Stimulated activated effector memory CD8-positive, alpha-beta T cell treated with anti-CD3 and anti-CD28 coated beads, Interleukin-12 subunit alpha, Interleukin-12 subunit beta, amount 100 ng/mL, for 72 hours (primary cell): ENCODE results near the gene ANKS4B.
"Not testable (repeated sequence)": the region's sequence is repeated elsewhere in the genome, so short reads cannot be mapped to it uniquely, and the experiment has no call there.

ENCODE experiments used
- ATAC-seq: fragments of 150-1000 bp; cut with Tn5 transposase; 2 replicates; pipeline ENCODE4 v1.10.0; 2021
- DNase-seq, 2 donors: peaks; one replicate each; pipeline ENCODE4 v3.0.0; 2021 to 2022; ENCODE audit warnings: low spot score in 2 of 2
- H3K27ac Mint-ChIP-seq: one replicate; pipeline ENCODE4 v1.8.0; 2022; ENCODE audit warnings: mild to moderate bottlenecking, mixed read lengths
- H3K36me3 Mint-ChIP-seq: one replicate; pipeline ENCODE4 v1.8.0; 2022; ENCODE audit warnings: mild to moderate bottlenecking, mixed read lengths
- H3K4me1 Mint-ChIP-seq: one replicate; pipeline ENCODE4 v1.8.0; 2022; ENCODE audit warnings: mixed read lengths
- H3K4me3 Mint-ChIP-seq: one replicate; pipeline ENCODE4 v1.8.0; 2022; ENCODE audit warnings: mild to moderate bottlenecking, mixed read lengths
- H3K9me3 Mint-ChIP-seq: one replicate; pipeline ENCODE4 v1.8.0; 2022; ENCODE audit warnings: mixed read lengths

The ANKS4B gene

GRCh38 chr16:21265104-21265837 lies 31.8 kb downstream of the ANKS4B start:
- Mint-ChIP-seq H3K36me3 (no peaks in the 10 kb centered on the region), H3K9me3 (no peaks in the 10 kb centered on the region), H3K4me3 (no peak overlapping the region), H3K4me1 (no peaks in the 10 kb centered on the region), H3K27ac (no peak overlapping the region)
- DNase-seq (no peak), ATAC-seq (no peak)

- Mint-ChIP-seq H3K27ac (no peak overlapping the region), H3K4me1 (no peaks in the 10 kb centered on the region), H3K4me3 (no peak overlapping the region), H3K9me3 (no peaks in the 10 kb centered on the region), H3K36me3 (no peaks in the 10 kb centered on the region)
- ATAC-seq (no peak), DNase-seq (no peak)
These were observed 33.8 kb downstream of the ANKS4B start for GRCh38 chr16:21267298-21267697.

GRCh38 chr16:21268236-21268635 lies 34.7 kb downstream of the ANKS4B start:
- Mint-ChIP-seq H3K4me3 (no peak overlapping the region), H3K9me3 (no peaks in the 10 kb centered on the region), H3K27ac (no peak overlapping the region), H3K36me3 (no peaks in the 10 kb centered on the region), H3K4me1 (no peaks in the 10 kb centered on the region)
- DNase-seq (no peak), ATAC-seq (no peak)

GRCh38 chr16:21272253-21272652 lies 38.8 kb downstream of the ANKS4B start:
- no peak overlapping the region for H3K27ac Mint-ChIP-seq

GRCh38 chr16:21272763-21273162 lies 39.3 kb downstream of the ANKS4B start:
- H3K27ac Mint-ChIP-seq, H3K4me3 Mint-ChIP-seq, H3K4me1 Mint-ChIP-seq, ATAC-seq, H3K36me3 Mint-ChIP-seq, H3K9me3 Mint-ChIP-seq, DNase-seq: not testable (repeated sequence)

More at GRCh38 chr16:21272253-21272652, 38.8 kb downstream of the ANKS4B start:
- ATAC-seq (no peak), DNase-seq (no peak)
- H3K36me3 Mint-ChIP-seq, result no peaks in the 10 kb centered on the region
- H3K4me3 Mint-ChIP-seq, result no peak overlapping the region
- no peaks in the 10 kb centered on the region for H3K9me3 Mint-ChIP-seq
- H3K4me1 Mint-ChIP-seq, result no peaks in the 10 kb centered on the region

- H3K4me3 Mint-ChIP-seq, result no peak overlapping the region
- peaks cover 6% of the 10 kb centered on the region for H3K4me1 Mint-ChIP-seq
- ATAC-seq (no peak), DNase-seq (no peak)
- no peaks in the 10 kb centered on the region for H3K9me3 Mint-ChIP-seq
- no peak overlapping the region for H3K27ac Mint-ChIP-seq
- H3K36me3 Mint-ChIP-seq, result no peaks in the 10 kb centered on the region
These were observed 40.8 kb downstream of the ANKS4B start for GRCh38 chr16:21274172-21274726.

- no peak for ATAC-seq
- DNase-seq, result peak in 1 of 2 donors; percentile 6
- Mint-ChIP-seq H3K36me3 (no peaks in the 10 kb centered on the region), H3K4me3 (no peak overlapping the region), H3K9me3 (no peaks in the 10 kb centered on the region), H3K27ac (no peak overlapping the region), H3K4me1 (peaks cover 6% of the 10 kb centered on the region)
These were observed 42.0 kb downstream of the ANKS4B start for GRCh38 chr16:21275529-21275928.

- ATAC-seq (no peak), DNase-seq (peak in 1 of 2 donors; percentile 29)
- H3K27ac Mint-ChIP-seq, result no peak overlapping the region
- H3K4me3 Mint-ChIP-seq, result no peak overlapping the region
- H3K9me3 Mint-ChIP-seq, result no peaks in the 10 kb centered on the region
- H3K36me3 Mint-ChIP-seq, result no peaks in the 10 kb centered on the region
- peaks cover 6% of the 10 kb centered on the region for H3K4me1 Mint-ChIP-seq
These were observed 42.6 kb downstream of the ANKS4B start for GRCh38 chr16:21276090-21276489.

GRCh38 chr16:21277045-21277926 lies 43.8 kb downstream of the ANKS4B start:
- Mint-ChIP-seq H3K4me1 (peaks cover 6% of the 10 kb centered on the region), H3K9me3 (no peaks in the 10 kb centered on the region), H3K36me3 (no peaks in the 10 kb centered on the region), H3K27ac (no peak overlapping the region), H3K4me3 (peak overlapping the region; percentile 35)
- DNase-seq (peak in 1 of 2 donors; percentile 40), ATAC-seq (no peak)

- Mint-ChIP-seq H3K4me3 (peak within 1 kb of the TSS; percentile 35), H3K27ac (no peak within 1 kb of the TSS), H3K9me3 (no peaks in the 10 kb centered on the region), H3K4me1 (peaks cover 6% of the 10 kb centered on the region), H3K36me3 (no peaks in the 10 kb centered on the region)
- DNase-seq (peak; percentile 38 to 65), ATAC-seq (peak; percentile 88)
These were observed 44.6 kb downstream of the ANKS4B start, which contains the start of gene CRYM for GRCh38 chr16:21277927-21278706. Gene CRYM (minus strand): TSS chr16:21278290. CDS start chr16:21278251, 39 bp downstream.

DNA sequence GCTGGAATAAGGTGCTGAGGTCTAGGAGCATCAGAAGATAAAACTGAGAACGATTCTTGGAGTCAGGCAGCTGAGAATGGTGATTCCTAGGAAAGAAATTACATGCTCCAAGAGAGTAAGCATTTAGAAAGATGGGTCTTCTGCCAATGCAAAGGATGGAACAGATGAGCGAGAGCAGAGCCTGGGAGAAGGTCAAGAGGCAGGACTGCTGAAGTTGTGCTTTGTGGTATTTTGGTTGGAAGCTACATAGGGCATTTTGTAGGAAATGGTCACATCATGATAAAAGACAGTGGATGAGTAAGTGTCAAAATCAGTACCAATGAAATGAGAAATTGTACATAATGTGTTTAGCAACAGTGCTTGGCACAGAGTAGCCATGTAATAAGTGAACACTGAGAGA lies 46.0 kb downstream of the ANKS4B start:
- Mint-ChIP-seq H3K4me3 (no peak overlapping the region), H3K9me3 (peaks cover 3% of the 10 kb centered on the region), H3K4me1 (peaks cover 14% of the 10 kb centered on the region), H3K36me3 (no peaks in the 10 kb centered on the region), H3K27ac (no peak overlapping the region)
- no peak for ATAC-seq
- no peak for DNase-seq

GRCh38 chr16:21281698-21282389 lies 48.3 kb downstream of the ANKS4B start:
- no peak overlapping the region for H3K4me3 Mint-ChIP-seq
- H3K9me3 Mint-ChIP-seq, result peaks cover 3% of the 10 kb centered on the region
- peak in 1 of 2 donors; percentile 34 for DNase-seq
- no peak for ATAC-seq
- H3K36me3 Mint-ChIP-seq, result no peaks in the 10 kb centered on the region
- no peak overlapping the region for H3K27ac Mint-ChIP-seq
- H3K4me1 Mint-ChIP-seq, result peaks cover 16% of the 10 kb centered on the region

DNA sequence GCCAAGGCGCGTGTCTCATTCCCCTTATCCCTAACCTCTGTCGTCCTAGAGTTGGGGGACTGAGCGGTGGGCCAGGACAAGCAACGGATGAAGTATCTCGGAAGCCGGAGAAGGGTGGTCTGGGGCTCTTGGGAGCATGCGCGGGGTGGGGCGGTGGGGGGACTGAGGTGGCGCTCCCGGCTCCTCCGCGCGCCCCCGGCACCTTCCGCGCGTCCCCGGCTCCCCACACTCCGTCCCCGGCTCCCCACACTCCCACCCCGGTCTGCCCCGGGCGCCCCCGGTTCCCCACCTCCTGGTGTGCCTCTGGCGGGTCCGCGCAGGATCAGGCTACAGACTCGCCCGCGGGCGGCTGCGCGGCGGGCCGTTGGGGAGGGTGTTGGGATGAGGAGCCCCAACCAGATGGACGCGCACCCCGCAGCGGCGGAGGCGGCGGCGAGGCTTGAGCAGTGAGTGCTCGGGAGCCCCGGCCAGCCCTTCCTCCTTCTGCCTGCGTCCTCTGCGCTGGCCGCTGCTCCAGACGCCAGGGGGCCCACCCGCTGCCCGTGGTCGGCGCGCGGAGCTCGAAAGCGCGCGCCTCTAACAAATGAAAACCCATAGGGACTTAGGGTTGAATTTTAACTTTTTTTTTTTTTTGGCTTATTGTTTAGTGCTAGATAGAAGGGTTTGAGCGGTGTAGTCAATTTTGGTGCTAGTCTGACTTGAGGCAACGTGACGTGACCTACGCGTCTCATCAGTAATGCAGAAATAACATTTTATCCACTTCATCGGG lies 50.2 kb downstream of the ANKS4B start:
- H3K36me3 Mint-ChIP-seq, result no peaks in the 10 kb centered on the region
- peak overlapping the region; percentile 31 for H3K4me3 Mint-ChIP-seq
- ATAC-seq (peak; percentile 16), DNase-seq (peak in 1 of 2 donors; percentile 45)
- H3K27ac Mint-ChIP-seq, result no peak overlapping the region
- H3K4me1 Mint-ChIP-seq, result peaks cover 9% of the 10 kb centered on the region
- peaks cover 3% of the 10 kb centered on the region for H3K9me3 Mint-ChIP-seq

- Mint-ChIP-seq H3K9me3 (peaks cover 6% of the 10 kb centered on the region), H3K4me3 (peak overlapping the region; percentile 31), H3K36me3 (no peaks in the 10 kb centered on the region), H3K27ac (no peak overlapping the region), H3K4me1 (peaks cover 9% of the 10 kb centered on the region)
- DNase-seq, result no peak
- ATAC-seq, result no peak
These were observed 50.9 kb downstream of the ANKS4B start for GRCh38 chr16:21284414-21284813.
